IMR-90 (cell line): ENCODE data around the gene TEC.

Source experiments
- BHLHE40 ChIP-seq: fragments of 150-350 bp; IDR thresholded peaks from 2 replicates; pipeline ENCODE4 v1.6.1; 2016; ENCODE audit warnings: mild to moderate bottlenecking, low read depth, low read length
- MAFK ChIP-seq: IDR thresholded peaks from 2 replicates; pipeline ENCODE4 v1.6.1; 2012; ENCODE audit warnings: low read depth, low read length, improper control_type of control experiment
- NFE2L2 ChIP-seq: fragments of 150-350 bp; IDR thresholded peaks from 2 replicates; pipeline ENCODE4 v1.6.1; 2016; ENCODE audit warnings: low read depth, mild to moderate bottlenecking, low read length
- POLR2A ChIP-seq: IDR thresholded peaks from 2 replicates; pipeline ENCODE4 v1.6.1; 2012; ENCODE audit warnings: mild to moderate bottlenecking, low read depth, low read length
- RFX5 ChIP-seq: IDR thresholded peaks from 2 replicates; pipeline ENCODE4 v1.8.0; 2012; ENCODE audit warnings: low read depth, mild to moderate bottlenecking, low read length, moderate library complexity
- SMC3 ChIP-seq: fragments of 150-350 bp; IDR thresholded peaks from 2 replicates; pipeline ENCODE4 v1.6.1; 2016; ENCODE audit warnings: low read depth, mild to moderate bottlenecking, antibody characterized with exemption, low read length, moderate library complexity
- TF ChIP-seq, protein P1 (sequence below): conservative IDR thresholded peaks from 2 replicates; pipeline ENCODE4 v1.5.1; 2012; ENCODE audit warnings: mild to moderate bottlenecking, low read depth, low read length, improper control_type of control experiment

DNA sequence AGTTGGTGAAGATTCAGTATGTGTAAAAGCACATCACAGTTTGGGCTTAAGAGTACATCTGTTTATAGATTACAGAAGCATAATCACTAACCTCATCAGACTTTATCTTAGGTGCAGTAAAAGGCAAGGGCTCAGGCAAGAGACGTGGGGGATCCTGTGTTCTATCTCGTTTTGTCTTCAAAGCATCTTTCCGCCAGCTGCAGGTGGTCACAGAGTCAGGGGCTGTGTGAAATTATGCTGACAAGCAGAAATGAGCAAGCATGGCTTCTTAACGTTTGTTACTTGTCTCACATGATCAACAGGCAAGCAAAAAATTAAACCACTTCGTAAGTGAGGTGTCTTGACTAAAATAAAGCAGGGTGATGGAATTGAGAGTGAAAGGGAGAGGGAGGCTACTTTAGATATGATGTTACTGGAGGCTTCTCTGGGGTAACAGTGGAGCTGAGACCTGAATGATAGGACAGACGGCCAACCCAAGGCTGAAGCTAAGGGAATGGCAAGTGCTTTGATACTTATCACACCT is 1.4 kb upstream of the TEC start:
- TF ChIP-seq, protein P1, sequence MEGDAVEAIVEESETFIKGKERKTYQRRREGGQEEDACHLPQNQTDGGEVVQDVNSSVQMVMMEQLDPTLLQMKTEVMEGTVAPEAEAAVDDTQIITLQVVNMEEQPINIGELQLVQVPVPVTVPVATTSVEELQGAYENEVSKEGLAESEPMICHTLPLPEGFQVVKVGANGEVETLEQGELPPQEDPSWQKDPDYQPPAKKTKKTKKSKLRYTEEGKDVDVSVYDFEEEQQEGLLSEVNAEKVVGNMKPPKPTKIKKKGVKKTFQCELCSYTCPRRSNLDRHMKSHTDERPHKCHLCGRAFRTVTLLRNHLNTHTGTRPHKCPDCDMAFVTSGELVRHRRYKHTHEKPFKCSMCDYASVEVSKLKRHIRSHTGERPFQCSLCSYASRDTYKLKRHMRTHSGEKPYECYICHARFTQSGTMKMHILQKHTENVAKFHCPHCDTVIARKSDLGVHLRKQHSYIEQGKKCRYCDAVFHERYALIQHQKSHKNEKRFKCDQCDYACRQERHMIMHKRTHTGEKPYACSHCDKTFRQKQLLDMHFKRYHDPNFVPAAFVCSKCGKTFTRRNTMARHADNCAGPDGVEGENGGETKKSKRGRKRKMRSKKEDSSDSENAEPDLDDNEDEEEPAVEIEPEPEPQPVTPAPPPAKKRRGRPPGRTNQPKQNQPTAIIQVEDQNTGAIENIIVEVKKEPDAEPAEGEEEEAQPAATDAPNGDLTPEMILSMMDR, result no peak
- TF ChIP-seq POLR2A (no peak), BHLHE40 (no peak), RFX5 (no peak), SMC3 (no peak), MAFK (peak; percentile 76), NFE2L2 (no peak)
